Hematopoietic multipotent progenitor cell treated with erythropoietin and hydrocortisone succinate and interleukin-3 and kit ligand, for 17 days (in vitro differentiated cells): ENCODE results near the gene TAF1D.
"Not testable (repeated sequence)": the region's sequence is repeated elsewhere in the genome, so short reads cannot be mapped to it uniquely, and the experiment has no call there.

Experiments used
- DNase-seq: peaks from one replicate; pipeline ENCODE4 v3.0.0-alpha.2; 2015; ENCODE audit warnings: low spot score

Gene TAF1D

GRCh38 chr11:93747122-93747521, 5.8 kb upstream of the TAF1D start:
- no peak for DNase-seq

- DNase-seq: no peak
Observed at GRCh38 chr11:93746101-93746500, 4.8 kb upstream of the TAF1D start.

DNA sequence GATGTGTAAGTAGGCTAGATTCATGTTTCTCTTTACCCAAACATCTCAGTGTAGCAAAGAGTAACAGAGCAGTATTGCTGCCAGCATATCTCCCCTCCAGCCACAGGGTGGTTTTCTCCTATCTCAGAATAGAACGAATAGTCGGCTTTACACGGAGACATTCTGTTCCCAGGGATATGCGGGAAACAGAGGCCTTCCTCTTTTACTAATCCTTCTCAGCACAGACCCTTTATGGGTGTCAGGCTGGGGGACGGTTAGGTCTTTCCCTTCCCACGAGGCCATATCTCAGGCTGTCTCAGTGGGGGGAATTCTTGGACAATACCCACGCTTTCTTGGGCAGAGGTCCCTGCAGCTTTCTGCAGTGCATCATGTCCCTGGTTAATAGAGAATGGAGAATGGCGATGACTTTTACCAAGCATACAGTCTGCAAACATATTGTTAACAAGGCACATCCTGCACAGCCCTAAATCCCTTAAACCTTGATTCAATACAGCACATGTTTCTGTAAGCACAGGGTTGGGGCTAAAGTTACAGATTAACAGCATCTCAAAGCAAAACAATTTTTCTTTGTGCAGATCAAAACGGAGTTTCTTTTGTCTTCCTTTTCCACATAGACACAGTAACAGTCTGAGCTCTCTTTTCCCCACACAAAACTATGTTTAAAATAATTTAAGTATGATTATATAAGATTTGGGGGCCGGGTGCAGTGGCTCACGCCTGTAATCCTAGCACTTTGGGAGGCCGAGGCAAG, 3.9 kb upstream of the TAF1D start:
- not testable (repeated sequence) for DNase-seq

- peak; percentile 17 for DNase-seq
Observed at GRCh38 chr11:93744669-93745004, 3.3 kb upstream of the TAF1D start.

DNA sequence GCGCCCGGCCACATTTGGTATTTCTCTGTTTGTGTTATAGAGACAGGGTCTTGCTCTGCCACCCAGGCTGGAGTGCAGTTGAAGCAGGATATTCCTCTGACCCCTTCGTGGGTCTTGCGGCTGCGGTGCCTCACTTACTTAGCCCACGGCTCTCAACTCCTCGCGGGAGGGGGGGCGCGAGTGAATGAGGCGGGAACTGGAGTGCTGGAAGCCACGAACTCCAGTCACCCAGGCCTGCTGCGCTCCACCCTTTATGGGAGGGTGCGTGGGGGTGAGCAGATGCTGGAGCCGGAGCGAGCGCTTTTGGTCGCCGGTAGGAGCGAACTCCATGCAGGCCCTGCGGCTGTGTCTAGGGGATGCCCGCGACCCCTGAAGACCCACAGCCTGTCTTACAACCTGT, 2.0 kb upstream of the TAF1D start:
- DNase-seq: no peak

GRCh38 chr11:93741882-93742226, 559 bp upstream of the TAF1D start:
- DNase-seq: no peak

GRCh38 chr11:93740730-93741093, 583 bp downstream of the TAF1D start:
- DNase-seq: peak; percentile 72

DNA sequence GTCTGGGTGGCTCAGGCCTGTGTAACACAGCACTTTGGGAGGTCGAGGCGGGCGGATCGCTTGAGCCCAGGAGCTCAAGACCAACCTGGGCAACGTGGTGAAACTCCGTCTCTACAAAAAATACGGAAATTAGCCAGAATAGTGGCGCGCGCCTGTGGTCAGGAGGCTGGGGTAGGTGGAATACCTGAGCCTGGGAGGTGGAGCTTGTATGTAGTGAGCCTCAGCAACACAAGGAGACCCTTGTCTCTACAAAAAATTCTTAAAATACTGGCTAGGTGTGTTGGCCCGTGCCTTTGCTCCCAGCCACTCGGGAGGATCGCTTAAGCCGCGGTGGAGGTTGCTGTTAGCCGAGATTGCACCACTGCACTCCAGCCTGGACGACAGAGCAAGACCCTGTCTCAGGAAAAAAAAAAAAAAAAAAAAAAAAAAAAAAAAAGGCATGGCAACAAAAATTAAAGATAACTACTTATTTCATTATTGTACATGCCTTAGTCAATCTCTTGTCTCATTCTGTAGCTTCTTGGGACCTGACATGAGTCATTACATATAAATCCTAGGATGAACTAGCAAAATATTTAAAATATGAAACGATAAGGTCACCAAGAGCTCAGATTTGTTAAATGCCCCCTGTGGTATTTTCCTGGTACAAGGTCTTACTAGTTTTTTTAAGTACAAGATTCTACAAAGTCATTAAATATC, 1.1 kb downstream of the TAF1D start:
- peak; percentile 67 for DNase-seq

- peak; percentile 24 for DNase-seq
Observed at GRCh38 chr11:93738647-93739081, 2.6 kb downstream of the TAF1D start.

DNA sequence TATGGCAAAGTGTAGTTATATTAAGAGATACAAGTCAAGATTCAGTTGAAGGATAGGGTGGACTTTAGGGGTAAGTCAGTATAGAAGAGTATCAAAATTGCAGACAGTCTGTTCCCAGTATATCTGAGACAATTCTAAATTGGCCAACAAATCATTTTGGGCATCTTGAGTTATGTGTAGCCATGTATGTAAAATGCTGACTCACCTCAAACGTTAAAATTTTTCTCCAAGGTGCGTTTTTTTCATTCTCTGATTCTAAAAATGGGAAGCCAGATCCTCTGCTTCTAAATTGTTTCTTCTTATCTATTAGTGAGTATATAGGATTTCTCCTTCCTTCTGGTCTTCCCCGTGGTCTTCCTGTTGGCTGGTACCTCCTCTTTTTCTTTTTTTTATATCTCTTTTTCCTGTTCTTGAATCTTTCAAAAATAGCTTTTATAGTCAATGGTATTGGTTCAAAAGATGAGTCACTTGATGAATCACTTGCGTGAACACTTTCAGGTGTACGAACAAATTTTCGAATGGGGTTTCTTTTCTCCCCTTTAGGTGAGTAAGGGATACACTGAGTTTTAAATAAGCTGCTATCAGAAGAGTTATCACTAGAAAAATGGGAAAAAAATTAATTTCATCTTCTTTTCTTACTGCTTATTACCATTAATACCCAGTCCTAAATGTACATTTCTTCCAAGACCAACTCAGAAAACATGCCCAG, 3.2 kb downstream of the TAF1D start:
- DNase-seq: peak; percentile 48

GRCh38 chr11:93736129-93736528, 5.2 kb downstream of the TAF1D start:
- DNase-seq: no peak

- DNase-seq: no peak
Observed at GRCh38 chr11:93735627-93736026, 5.7 kb downstream of the TAF1D start.

DNA sequence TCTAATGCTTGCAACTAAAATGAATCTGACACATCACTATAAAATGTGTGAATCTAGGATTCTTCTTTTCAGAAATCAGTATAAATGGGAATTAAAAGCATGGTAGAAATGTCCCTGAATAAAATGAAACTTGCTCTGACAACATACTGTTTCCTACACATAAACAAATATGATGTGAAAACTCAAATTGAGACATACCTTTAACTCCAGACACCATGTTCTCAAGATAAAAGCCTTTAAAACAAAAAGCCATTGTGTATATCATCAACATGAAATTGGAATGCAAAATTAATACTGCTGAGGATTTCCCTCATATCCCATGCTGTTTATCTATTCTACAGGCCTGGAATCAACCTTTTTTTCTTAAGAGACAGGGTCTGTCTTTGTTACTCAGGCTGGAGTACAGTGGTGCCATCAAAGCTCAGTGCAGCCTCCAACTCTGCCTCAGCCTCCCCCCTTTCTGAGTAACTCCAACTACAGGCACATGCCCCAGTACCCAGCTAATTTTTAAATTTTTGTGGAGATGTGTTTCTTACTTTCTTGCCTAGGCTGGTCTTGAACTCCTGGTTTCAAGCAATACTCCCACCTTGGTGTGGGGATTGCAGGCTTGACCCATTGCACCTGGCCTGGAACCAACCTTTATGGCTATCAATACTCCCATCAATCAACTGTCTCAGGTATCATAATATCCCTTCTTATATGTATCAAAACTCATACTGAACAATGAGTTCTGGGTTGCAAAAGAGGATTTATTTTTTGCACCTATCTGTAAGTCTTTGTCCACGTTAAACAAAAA, 6.7 kb downstream of the TAF1D start:
- DNase-seq: no peak

GRCh38 chr11:93733474-93733873, 7.8 kb downstream of the TAF1D start:
- DNase-seq: no peak

GRCh38 chr11:93732237-93732892, 8.9 kb downstream of the TAF1D start:
- no peak for DNase-seq

DNA sequence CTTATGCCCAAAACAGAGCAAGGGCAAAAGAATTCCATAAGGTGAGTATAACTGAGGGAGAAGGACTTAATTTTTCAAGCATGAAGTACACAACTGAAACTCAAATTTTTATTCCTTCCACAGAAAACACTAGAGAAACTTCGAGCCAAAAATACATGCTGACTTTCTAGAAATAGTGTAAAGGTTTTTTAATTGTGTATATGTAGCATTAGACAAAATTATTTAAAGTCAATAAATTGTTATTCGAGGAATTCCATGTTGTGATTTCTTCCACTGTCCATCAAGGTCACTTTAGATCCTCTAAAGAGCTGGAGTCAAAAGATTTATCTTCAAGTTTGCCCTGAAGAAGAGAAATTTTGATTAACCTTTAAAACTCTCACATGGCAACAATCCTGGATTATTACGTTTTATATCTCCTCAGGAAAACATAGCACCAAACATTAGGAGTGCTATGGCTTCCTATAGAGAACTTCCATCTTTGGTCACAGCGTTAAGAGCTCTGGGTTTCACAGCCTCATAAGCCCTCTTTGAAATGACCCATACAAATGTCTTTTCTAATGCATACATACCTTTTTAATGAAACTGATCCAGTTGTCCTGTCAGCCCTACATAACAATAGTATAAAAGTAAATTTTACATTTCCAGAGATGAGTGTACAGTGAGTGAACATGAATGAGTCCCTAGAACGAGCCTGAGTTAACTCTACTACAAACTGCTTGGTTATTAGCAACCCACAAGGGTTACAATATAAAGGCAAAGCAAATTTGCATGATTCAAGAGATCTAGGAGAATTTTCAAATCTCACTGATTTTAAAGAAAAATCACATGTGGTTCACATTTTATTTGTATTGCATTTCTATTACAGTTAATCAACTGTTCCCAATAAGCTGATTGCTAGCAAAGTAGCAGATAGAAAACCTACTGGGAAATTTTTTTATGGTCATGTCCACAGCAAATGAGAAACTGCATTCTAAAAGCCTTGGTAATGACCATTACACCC, 10.9 kb downstream of the TAF1D start:
- no peak for DNase-seq

- DNase-seq: no peak
Observed at GRCh38 chr11:93729129-93729616, 12.1 kb downstream of the TAF1D start.

- no peak for DNase-seq
Observed at GRCh38 chr11:93728792-93729128, 12.5 kb downstream of the TAF1D start.

DNA sequence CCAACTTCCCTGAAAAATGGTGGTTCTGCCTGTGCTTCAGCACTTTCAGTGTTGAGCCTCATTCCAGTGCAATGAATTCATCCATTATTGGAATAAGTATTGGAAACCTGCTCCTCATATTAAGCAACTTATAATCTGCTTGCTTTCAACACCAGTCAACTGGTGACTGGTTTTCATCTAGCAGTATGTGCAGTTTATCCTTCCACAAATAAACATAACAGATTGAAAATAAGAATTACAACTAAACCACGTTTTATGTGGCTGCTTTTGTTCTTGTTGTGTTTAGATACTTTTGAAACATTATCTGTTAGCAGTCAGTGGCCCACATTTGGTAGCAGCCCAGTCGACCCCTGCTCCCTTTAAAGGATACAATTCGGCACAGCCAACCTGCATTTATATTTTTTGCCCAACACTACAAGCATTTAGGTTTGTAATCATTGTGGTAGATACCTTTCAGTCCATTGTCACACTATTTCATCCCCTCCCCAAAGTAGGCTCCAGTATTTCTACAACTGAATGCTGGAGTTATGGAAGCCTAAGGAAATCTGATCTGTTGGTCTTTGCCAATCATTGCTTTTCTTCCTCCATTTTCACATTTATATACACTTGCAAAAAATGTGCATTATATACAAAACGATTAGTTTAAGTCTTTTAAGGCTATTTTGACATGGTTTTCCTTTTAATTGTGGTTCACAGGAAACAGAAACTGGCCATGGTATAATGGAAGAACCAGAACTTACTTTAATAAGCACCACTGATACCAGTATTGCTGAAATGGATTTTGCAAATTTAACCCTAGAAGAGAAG, 13.1 kb downstream of the TAF1D start:
- DNase-seq: no peak

DNA sequence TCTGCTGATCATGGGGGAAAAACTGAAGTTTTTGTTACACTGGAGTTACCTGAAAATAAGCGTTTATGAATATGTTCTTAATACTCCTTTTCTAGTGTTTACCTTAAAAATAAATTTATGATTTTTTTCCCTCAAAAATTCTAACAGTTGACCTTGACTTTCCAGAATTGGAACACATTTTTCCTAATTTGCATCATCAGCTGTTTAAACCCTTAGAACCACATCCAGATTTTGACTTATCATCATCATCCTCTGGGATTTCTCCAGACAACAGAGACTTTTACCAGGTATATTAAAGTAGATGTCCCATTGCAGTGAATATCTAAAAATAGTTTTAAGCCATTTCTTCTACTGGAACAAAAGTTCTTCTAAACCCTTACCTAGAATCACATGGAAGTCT, 17.2 kb downstream of the TAF1D start:
- no peak for DNase-seq
